ENCODE data around the gene EFCAB7.
A peak's percentile ranks its signal among the peaks of the same experiment; 100 is the strongest.

Gene EFCAB7, protein sequence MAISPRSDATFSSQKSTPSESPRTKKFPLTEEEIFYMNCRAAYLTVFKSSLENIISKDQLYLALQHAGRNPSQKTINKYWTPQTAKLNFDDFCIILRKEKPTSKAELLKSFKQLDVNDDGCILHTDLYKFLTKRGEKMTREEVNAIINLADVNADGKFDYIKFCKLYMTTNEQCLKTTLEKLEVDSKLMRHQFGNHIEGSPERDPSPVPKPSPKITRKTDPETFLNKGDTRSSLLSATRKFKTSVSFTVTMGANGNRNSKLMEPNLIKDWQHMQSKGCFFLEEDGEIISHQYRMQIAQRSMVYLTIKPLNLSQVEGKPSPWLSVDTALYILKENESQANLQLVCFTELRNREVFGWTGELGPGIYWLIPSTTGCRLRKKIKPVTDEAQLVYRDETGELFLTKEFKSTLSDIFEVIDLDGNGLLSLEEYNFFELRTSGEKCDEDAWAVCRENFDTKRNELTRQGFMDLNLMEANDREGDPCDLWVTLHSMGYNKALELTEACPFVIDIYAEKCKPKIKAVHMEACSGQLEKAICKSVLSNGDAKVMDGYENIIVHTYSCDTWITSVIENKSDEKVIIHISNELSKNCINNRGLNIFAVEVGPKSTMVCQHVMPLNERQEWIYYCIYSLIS

DNA sequence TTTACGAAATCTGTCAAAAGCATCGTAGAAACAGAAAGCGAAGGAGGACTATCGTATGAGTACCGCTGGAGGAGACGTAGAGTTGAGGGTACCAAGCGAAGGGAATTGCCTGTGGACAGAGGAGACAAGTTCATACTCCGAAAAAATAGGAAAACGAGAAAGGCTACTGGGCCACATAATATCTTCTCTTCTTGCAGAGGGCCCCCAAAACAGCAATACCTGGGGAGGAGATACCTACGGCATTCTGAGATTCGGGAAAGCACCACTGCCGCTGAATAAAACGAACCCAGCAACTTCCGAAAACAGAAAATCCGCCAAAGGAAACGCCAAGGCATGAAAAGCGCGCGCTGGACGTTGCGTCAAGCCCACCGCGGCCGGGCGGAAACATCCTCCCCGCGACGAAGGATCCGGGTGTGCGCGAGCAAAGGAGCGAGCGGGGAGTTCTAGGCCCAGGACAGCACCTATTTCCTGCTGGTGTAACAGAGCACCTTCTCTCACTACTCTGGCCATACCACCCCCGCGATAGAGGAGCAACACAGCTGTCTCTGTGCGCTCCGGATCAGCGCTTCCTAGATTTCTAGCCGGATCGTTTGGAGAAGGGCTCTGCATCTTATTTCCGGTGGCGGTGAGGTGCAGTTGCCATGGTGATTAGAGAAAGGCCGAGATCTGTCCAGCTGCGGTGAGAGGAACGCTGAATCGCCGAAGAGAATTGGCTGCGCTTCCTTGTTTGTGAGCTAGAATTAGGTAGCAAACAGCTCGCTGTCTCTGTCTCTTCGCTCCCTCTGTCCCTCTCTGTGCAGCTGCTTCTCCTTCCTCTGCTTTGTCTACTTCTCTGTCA, at the start of gene EFCAB7, which contains the start of gene ITGB3BP:
Gene EFCAB7, plus strand, starts transcription at position 635 of the 838 bp plus-strand sequence. CDS start 2,048 bp downstream, outside the sequence.
Gene ITGB3BP, minus strand, starts transcription at position 335 of the 838 bp plus-strand sequence. Its CDS starts 92 bp downstream, at position 243.
- peak; percentile 80 for DNase-seq (ENCODE audit: low spot score)

DNA sequence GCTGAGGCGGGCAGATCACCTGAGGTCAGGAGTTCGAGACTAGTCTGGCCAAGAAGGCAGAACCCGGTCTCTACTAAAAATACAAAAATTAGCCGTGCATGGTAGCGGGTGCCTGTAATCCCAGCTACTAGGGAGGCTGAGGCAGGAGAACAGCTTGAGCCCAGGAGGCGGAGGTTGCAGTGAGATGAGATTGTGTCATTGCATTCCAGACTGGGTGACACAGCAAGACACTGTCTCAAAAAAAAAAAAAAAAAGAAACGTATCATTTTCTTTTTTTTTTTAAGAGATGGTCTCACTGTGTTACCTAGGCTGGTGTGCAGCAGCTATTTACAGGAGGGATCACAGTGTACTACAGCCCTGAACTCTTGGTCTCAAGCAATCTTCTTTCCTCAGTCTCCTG, 47.6 kb upstream of the EFCAB7 start:
- no peak for DNase-seq (ENCODE audit: low spot score)

DNA sequence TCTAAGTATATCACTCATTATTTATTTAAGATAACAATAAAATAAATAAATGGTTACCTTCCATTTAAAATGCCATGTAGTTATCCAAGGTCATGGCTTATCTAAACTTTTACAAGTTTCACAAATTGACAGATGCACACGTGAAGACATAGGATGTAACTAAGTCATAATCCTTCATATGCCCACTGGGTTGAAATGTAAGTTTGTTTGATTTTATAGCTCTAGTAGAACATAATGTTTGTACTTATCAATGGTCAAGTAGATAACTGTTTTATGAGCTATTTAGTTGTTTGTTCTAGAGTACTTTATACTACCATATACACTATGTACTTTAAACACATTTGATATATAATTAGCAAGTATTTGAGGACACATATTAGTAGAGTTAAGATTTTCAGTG, 43.3 kb upstream of the EFCAB7 start:
- DNase-seq (ENCODE audit: low spot score) = no peak

DNA sequence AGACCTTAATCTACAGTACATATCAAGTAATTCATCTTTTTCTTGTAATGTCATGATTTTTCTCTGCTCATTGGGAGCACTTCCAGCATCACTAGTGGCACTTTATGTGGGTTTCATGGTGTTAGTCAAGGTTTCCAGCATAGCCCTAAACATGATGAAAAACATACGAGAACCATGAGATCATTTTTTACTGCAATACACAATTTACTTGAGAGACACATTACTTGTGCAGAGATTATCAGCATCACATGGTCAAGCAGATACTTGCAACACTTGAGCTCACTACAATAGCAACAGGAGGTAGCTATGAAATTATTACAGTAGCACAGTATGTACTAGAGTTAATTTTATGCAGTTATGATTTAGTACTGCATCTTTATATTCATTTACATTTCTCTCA, 36.7 kb upstream of the EFCAB7 start:
- no peak for DNase-seq (ENCODE audit: low spot score)

DNA sequence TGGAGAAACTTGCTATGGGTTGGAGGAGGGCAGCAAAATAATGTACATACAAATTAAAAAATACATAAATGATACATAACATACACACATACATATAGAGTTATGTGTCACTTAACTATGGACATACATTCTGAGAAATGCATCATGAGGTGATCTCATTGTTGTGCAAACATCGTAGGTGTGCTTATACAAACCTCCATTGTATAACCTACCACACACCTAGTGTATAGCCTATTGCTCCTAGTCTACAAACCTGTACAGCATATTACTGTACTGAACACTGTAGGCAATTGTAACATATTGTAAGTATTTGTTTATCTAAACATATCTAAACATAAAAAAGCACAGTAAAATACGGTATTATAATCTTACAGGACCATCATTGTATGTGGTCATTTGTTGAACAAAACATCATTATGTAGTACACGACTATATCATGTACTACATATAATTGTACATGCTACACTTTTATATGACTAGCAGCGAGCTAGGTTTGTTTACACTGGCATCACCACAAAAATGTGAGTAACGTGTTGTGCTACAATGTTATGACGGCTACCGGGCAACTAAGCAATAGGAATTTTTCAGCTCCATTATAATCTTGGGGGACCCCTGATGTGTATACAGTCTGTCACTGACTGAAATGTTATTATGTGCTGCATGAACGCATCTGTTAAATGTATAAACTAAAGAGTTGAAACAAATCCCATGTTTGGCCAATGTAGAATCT, 35.8 kb upstream of the EFCAB7 start:
- no peak for DNase-seq (ENCODE audit: low spot score)

DNA sequence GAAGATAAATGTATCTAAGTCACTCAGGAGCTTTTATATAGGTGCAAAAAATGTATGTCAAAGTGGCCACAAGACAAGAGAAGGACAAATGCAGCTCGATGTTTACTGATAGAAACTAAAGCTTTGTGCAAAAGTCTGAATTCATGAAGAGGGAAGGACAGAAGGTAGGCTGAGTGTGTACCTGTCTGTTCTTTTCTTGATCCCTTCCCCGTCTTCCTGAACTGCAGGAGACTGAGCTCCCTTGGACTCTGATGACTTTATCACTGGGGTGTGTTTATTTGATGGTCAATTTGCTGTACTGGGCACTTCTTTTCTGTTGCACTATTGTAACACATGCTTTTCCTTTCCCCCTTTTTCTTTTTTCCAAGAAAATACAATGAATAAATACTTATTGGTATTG, 25.7 kb upstream of the EFCAB7 start:
- no peak for DNase-seq (ENCODE audit: low spot score)

DNA sequence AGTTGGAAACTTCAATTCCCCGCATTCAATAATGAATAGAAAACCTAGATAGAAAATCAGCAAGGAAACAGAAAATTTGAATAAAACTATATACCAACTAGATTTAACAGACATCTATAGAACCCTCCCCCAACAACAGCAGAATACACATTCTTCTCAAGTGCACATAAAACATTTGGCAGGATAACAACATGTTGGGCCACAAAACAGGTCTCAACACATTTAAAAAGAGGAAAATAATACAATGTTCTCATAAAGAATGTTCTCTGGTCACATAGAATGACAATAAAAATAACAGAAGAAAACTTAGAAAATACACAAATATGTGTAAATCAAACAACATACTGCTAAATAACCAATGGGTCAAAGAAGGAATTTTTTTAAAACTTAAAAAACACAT, 25.2 kb upstream of the EFCAB7 start:
- no peak for DNase-seq (ENCODE audit: low spot score)

DNA sequence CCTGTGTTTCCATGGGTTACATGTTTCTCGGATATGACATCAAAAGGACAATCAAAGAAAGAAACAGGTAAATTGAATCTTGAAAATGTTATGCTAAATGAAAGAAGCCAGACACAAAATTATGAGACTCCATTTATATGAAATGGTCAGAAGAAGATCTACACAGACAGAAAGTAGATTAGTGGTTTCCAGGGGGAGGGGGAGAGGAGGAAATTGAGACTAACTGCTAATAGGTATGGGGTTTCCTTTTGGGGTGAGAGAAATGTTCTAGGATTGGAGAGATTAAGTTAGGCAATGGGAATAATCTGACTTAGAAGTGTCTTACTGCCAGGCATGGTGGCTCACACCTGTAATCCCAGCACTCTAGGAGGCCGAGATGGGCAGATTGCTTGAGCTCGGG, 22.1 kb upstream of the EFCAB7 start:
- DNase-seq (ENCODE audit: low spot score) = no peak

DNA sequence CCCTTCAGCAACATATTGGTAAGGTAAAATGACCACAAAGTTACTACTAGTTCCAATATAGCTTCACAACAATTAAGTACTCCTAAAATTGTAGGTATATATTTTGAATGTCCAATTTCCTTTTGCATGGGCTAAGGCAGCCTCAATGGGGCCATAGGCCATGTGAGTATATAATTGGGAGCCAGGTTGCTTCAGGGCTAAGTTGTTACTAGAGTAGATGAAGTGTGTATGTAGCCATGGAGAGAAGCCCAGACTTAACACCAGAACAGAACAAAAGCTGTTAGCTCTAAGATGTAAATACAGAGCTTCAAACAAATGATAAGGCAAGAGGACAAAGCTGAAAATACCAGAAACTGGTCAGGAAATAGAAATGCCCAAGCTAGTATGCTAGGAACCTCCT, 16.5 kb upstream of the EFCAB7 start:
- no peak for DNase-seq (ENCODE audit: low spot score)

DNA sequence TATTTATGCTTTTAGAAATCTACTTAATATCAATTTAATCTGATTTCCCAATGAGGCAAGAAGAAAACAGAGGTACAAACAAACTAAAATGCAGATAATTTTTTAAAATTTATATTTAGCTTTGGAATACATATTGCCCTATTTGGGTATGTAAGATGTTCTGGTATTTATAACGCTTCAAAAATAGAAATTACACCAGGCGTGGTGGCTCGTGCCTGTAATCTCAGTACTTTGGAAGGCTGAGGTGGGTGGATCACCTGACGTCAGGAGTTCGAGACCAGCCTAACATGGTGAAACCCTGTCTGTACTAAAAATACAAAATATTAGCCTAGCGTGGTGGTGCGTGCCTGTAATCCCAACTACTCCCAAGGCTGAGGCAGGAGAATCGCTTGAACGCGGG, 13.6 kb upstream of the EFCAB7 start:
- no peak for DNase-seq (ENCODE audit: low spot score)

DNA sequence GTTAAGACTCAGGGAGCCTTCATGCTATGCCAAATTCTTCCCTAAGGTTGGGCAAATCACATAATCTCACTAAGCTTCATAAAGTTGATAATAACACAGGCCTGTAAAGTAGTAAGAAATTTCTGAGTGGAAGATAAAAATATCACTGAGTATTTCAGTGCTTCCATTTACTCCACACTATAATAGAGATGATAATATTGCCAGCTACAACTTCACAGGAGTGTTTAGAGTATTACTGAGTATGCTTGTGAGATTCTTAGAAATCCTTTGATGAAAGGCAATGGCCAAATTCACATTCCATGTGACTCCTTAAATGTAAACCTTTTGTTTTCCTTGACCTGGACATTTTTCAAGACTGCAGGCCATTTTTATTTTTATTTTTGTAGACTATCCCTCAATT, 10.7 kb upstream of the EFCAB7 start:
- DNase-seq (ENCODE audit: low spot score) = no peak

DNA sequence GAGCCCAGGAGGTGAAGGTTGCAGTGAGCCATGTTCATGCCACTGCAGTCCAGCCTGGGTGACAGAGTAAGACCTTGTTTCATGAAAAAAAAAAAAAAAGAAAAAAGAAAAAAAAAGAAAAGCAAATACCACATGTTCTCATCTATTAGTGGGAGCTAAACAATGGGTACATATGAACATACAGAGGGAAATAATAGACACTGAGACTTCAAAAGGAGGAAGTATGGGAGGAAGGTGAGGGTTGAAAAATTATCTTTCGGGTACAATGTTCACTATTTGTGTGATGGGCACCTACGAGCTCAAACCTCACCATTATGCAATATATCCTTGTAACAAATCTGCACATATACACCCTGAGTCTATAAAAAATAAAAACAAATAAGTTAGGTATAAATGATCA, 6.7 kb upstream of the EFCAB7 start:
- no peak for DNase-seq (ENCODE audit: low spot score)

DNA sequence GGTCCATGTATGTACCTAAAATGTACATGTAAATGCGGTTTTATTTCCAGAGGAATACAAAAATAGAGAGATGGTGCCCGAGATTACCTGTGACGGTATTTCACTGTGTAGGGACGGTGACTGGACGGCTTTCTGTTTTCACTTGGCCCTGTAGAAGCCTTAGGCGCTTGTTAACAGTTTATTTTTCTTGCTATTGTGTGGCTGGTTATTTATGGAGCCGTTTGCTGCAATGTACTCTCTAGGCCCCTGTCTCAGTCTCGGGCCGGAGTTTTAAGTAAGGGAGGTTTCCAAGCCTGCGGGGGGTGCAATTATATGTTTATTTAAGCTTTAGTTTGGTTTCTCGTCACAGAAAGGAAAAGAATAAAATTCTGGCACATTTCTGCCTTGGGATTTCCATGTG, 413 bp downstream of the EFCAB7 start:
- no peak for DNase-seq (ENCODE audit: low spot score)

DNA sequence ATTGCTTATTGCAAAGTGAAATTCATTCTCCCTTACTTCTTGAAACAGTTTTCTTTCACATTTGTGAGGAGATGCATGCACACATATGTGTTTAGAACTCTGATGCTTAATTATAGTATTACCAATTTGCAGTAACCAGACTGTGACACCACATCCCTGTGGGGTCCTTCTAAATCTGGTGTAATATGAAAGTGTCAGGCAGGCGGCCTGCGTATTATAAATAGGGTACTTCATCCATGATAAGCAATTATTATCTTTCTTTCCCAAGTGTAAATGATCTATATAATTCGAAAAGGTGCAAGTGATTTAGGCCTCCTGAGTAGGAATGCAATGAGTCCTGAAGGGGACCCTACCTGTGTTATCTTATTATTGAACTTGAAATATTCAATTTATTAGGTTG, 876 bp downstream of the EFCAB7 start:
- no peak for DNase-seq (ENCODE audit: low spot score)

DNA sequence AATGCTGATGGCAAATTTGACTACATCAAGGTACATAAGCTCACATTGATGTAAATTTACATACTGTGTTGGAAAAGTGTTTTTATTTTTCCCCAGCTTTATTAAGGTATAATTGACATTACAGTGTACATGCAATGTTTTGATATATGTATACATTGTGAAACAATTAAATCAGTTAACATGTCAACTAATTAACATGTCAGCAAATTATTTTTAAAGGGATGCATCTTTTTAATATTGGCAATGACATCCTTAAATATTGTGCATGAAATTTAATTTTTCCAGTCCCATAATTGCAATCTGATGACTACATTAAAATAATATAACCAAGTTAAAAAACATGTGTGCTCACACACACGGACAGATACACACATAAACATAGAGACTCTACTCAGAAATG, 9.4 kb downstream of the EFCAB7 start:
- no peak for DNase-seq (ENCODE audit: low spot score)

DNA sequence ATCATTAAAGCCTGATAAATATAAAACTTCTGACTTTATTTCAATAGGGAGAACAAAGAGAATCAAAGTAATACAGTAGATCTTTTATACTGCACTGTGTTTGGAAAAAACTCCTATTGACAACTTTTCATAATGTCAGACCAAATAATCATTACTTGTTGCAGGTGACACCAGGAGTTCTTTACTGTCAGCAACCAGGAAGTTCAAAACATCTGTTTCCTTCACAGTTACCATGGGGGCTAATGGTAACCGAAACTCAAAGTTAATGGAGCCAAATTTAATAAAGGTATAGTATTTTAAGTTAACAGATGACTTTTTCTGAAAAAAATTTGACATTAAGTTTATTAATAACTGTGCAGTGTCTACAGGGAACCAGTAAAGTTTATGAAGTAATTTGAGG, 10.6 kb downstream of the EFCAB7 start:
- DNase-seq (ENCODE audit: low spot score) = no peak

DNA sequence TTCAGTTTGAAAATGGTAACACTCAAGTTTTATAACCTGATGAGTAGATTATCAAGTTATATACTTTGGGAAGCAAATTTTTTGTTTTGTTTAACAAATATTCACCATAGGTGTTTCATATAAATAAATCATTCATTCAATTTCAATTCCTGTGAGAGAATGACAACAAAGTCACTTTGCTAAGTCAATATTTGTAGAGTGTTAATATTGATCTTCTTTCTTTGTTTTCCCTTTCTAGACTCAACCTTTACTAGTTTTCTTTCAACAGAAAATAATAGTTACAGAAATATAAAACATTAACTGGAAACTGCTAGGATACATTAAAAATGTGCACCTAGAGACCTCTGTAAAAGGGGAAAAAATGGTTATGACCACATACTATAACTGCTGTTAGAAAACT, 11.1 kb downstream of the EFCAB7 start:
- DNase-seq (ENCODE audit: low spot score) = no peak

DNA sequence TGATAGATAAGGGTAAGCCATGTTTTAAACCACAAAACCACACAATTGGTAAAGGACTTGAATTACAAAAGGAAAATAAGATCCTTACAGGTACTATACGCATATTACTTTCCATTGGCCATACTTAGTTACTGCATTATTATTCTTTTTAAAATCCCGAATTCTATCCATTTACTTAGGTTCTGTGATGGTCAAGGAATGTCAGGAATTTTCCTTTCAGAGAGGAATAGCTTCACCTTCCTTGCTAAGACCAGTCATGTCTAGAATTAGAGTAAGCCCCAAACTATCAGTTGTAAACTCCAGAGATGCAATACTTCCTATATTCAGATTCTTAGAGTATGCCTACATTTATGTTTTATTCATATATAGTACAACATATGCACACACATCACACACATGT, 13.7 kb downstream of the EFCAB7 start:
- DNase-seq (ENCODE audit: low spot score) = no peak

DNA sequence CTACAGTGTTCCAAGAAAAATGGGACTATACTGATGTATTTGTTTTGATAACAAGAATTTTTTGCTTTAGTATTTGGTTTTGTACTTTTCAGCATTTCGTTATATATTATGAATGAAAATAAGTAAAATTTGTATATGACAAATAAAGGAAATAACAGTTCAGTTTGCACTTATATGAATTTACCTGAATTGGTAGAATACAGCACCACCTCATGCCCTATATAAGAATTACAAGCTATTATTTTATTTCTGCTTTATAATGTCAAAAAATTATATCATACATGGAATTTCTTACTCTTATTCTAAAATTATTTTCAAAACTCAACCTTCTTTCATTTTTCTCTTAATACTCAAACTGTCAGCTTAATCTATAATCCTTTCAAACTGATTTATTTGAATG, 14.6 kb downstream of the EFCAB7 start:
- DNase-seq (ENCODE audit: low spot score) = no peak

DNA sequence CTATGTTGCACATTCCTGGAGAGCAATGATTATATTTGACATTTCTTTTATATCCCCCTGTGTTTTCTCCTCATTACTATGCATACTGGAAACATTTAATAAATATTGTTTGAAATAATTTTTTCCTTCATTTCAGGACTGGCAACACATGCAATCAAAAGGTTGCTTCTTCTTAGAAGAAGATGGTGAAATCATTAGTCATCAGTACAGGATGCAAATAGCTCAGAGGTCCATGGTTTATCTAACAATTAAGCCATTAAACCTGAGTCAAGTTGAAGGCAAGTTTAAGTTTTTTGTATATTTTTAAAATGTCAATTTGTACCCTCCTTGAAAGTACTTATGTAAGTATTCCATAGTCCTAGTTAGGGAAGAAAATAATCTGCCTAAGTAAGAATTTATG, 22.5 kb downstream of the EFCAB7 start:
- no peak for DNase-seq (ENCODE audit: low spot score)

DNA sequence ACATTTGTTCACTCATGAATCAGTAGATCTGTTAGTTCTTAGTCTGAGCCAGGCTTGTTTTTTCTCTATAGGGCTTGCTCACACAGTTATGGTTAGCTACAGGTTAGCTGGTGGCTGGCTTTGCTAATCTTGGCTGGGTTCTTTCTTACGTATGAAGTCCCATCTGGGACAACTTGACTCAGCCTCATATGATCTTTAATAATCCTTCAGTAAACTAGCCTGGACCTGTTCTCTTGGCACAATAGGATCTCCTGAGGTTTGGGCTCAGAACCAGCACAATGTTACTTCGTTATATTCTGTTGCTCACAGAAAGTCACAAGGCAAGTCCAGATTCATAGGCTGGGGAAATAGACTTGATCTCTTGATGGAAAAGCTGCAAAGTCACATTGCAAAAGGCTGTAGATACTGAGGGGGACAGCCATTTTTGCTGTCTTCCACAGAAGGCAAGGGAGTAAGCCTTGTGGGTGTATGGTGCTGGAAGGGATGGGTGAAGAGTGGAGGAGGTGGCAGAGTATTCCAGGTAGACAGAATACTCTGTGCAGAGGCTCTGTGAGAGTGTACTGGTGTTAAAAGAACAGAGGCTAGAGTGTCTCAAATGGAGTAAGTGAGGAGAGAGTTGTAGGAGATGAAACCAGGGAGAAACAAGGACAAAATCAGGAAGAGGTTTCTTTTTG, 24.4 kb downstream of the EFCAB7 start:
- DNase-seq (ENCODE audit: low spot score) = no peak

DNA sequence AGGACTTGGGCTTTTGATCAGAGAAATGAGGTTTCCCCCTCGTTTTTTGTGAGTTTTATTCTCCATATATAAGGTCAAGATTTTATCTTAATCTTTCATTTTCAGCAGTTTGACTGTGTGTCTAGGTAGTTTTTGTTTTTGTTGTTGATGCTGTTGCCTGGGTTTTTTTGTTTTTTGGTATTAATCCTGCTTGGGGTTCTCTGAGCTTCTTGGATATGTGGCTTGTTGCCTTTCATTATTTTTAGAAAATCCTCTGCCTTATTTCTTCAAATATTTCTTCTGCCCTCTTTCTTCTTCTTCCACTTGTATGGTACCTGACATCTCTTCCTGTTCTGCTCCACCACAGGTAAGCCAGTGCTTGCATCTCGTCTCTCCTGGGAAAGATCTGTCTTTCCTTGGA, 25.0 kb downstream of the EFCAB7 start:
- no peak for DNase-seq (ENCODE audit: low spot score)
